Activated T-cell treated with anti-CD3 and anti-CD28 coated beads, Interleukin-2, amount 50 U/mL, for 24 hours (primary cell): ENCODE measurements around the gene SLCO6A1.

Source experiments
- DNase-seq: peaks from one replicate; pipeline ENCODE4 v3.0.0-alpha.2; 2020
- H3K27ac Mint-ChIP-seq: 2 replicates; pipeline ENCODE4 v1.8.0; 2020; ENCODE audit warnings: mild to moderate bottlenecking, mixed read lengths
- H3K27me3 Mint-ChIP-seq: 2 replicates; pipeline ENCODE4 v1.8.0; 2020; ENCODE audit warnings: mixed read lengths
- H3K36me3 Mint-ChIP-seq: 2 replicates; pipeline ENCODE4 v1.8.0; 2020; ENCODE audit warnings: low read depth, mixed read lengths
- H3K4me1 Mint-ChIP-seq: 2 replicates; pipeline ENCODE4 v1.8.0; 2020; ENCODE audit warnings: low read depth, mixed read lengths
- H3K4me3 Mint-ChIP-seq: 2 replicates; pipeline ENCODE4 v1.8.0; 2020; ENCODE audit warnings: mild to moderate bottlenecking, moderate library complexity, mixed read lengths
- H3K9me3 Mint-ChIP-seq: 2 replicates; pipeline ENCODE4 v1.8.0; 2020; ENCODE audit warnings: mixed read lengths

Gene SLCO6A1, protein sequence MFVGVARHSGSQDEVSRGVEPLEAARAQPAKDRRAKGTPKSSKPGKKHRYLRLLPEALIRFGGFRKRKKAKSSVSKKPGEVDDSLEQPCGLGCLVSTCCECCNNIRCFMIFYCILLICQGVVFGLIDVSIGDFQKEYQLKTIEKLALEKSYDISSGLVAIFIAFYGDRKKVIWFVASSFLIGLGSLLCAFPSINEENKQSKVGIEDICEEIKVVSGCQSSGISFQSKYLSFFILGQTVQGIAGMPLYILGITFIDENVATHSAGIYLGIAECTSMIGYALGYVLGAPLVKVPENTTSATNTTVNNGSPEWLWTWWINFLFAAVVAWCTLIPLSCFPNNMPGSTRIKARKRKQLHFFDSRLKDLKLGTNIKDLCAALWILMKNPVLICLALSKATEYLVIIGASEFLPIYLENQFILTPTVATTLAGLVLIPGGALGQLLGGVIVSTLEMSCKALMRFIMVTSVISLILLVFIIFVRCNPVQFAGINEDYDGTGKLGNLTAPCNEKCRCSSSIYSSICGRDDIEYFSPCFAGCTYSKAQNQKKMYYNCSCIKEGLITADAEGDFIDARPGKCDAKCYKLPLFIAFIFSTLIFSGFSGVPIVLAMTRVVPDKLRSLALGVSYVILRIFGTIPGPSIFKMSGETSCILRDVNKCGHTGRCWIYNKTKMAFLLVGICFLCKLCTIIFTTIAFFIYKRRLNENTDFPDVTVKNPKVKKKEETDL

DNA sequence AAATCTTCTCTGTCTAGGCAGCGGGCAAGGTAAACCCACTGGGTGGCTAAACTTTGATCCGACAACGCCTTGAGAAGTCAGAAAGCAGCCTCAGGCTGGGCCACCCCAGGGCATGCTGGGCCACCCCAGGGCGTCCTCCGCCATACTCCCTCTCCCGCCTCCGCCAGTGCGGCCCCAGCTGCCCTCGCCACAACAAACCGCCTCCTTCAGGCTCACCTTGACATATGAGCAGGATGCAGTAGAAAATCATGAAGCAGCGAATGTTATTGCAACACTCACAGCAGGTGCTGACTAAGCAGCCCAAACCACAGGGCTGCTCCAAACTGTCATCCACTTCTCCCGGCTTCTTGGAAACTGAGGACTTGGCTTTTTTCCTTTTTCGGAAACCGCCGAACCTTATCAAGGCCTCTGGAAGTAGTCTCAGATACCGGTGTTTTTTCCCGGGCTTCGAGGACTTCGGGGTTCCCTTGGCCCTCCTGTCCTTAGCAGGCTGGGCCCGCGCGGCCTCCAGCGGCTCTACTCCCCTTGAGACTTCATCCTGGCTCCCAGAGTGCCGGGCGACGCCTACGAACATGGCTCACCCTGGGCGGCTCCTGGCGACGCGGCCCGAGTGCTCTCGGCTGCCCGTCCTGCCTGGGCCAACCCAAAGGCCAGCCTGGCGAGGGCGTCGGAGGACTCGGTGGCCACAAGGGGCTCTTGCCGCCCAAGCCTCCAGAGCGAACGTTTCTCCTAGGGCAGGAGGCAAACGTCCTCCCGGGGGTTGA, at the start of gene SLCO6A1:
Gene SLCO6A1, minus strand, starts transcription at position 731 of the 764 bp plus-strand sequence. Its CDS starts 157 bp downstream, at position 574.
- no peak for DNase-seq

DNA sequence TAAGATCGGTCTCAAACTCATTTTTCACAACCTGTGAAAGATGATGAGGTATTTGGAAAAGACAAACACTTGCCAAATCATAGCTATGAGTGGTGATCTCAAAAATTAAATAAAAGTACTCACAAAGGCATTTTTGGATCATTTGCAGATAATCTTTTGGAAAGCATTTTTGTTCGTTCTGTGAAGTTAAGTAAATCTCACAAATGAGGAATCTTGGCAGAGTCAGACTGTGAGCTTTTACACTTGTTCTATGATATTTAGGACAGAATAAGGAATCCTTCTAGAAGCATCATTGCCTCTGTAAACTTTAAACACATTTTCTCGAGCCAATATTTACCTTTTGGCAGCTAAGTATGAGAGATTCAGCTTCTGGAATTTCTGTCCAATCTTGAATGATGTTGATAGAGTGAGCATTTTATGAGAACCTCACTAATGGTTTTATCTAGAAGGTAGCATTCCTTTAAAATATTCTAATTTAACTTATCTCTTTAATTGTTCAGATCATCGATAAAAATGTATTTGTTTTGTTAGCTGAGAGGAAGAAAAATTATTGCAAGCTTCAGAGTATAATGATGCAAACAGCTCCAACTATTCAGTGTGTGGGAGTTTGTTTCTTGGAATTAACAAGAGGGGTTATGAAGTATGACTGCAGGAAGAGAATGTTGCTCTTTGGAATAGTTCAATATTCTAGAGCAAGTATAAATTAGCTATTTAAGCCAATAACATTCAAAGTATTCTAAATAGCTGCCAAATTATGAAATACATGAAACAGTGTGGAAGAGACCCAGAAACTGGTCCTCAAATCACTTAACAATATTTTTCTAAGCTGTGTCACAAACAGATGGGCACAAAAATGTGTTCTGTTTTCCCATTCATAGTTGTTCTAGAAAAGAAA, 48.6 kb upstream of the SLCO6A1 start:
- Mint-ChIP-seq H3K9me3 (peaks cover 8% of the 10 kb centered on the region), H3K27ac (no peak overlapping the region), H3K36me3 (no peaks in the 10 kb centered on the region), H3K4me1 (no peaks in the 10 kb centered on the region), H3K27me3 (peaks cover 8% of the 10 kb centered on the region), H3K4me3 (no peak overlapping the region)
- DNase-seq = no peak

More for the DNA sequence above, at the start of gene SLCO6A1:
- Mint-ChIP-seq H3K27me3 (no peaks in the 10 kb centered on the region), H3K36me3 (no peaks in the 10 kb centered on the region), H3K9me3 (no peaks in the 10 kb centered on the region), H3K4me1 (no peaks in the 10 kb centered on the region), H3K27ac (no peak within 1 kb of the TSS), H3K4me3 (no peak within 1 kb of the TSS)

DNA sequence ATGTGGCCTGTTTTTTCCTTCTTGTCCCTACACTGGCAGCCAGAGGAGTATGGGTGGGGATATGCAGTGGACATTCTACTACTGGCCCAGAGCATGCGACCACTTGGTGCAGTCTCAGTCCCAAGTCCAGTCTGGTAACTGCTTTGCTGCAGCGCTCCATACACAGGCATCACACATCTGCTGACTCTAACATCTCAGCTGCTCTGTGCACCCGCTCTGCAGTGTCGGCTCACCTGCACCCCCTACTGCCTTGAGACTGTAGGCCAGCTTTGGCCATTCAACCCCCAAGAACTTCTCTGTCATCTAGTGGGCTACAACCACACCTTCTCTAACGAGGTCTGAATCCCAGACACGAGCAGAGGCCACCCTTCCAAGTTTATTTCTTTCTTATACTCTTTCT, 46.4 kb upstream of the SLCO6A1 start:
- no peaks in the 10 kb centered on the region for H3K36me3 Mint-ChIP-seq
- H3K9me3 Mint-ChIP-seq = peaks cover 6% of the 10 kb centered on the region
- H3K27me3 Mint-ChIP-seq = peaks cover 6% of the 10 kb centered on the region
- H3K4me3 Mint-ChIP-seq = no peak overlapping the region
- H3K4me1 Mint-ChIP-seq = no peaks in the 10 kb centered on the region
- DNase-seq = no peak
- H3K27ac Mint-ChIP-seq = no peak overlapping the region

DNA sequence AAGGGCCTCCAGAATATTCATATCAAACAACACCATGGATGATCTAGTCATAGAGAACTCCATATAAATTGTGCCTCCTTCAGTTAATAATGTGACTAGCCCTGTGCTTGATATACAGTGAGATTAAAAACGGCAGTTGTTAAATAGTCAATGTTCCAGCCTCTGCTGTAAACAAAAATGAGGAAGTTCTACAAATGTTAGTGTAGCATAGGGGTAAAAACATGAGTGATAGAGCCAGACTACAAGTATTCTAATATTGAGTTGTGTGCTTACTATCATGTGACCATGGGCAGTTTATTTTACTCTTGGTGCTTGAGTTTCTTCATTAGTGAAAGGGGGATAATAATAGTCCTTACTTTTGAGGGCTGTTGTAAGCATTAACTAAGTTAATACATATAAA, 43.3 kb upstream of the SLCO6A1 start:
- Mint-ChIP-seq H3K9me3 (no peaks in the 10 kb centered on the region), H3K4me1 (no peaks in the 10 kb centered on the region), H3K27me3 (peaks cover 13% of the 10 kb centered on the region), H3K36me3 (no peaks in the 10 kb centered on the region), H3K27ac (no peak overlapping the region), H3K4me3 (no peak overlapping the region)
- DNase-seq = no peak

DNA sequence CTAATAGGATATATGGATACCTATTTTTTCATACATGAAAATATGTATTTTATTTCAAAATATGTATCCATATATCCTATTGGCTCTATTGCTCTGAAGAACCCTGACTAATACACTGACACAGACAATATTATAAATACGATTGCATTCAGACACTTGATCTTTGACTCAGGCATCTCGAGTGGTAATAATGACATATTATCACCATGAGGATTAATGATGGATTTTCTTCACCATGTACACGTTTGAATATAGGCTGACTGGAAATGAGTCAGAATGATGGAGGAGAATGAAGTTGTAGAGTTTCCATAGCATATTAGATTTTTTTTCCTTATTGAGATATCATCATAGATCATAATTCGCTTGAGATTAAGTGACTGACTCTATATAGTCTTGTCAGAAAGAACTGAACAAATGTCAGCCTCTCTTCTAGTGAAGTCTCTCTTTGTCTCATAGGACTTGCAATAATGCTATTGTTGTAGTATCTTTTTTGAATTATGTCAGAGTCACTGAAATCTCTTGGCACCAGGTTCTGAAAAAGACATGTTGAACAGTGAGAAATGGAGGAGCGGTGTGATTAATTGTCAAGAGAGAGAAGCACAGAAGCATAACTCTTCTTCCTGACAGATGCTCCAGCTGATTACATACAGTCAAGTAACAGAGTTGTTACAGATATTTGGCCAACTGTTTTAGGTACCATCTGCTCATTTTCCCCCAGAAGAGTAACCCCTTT, 41.4 kb upstream of the SLCO6A1 start:
- Mint-ChIP-seq H3K36me3 (no peaks in the 10 kb centered on the region), H3K9me3 (no peaks in the 10 kb centered on the region), H3K27ac (no peak overlapping the region), H3K4me1 (no peaks in the 10 kb centered on the region), H3K4me3 (no peak overlapping the region), H3K27me3 (peaks cover 14% of the 10 kb centered on the region)
- no peak for DNase-seq

DNA sequence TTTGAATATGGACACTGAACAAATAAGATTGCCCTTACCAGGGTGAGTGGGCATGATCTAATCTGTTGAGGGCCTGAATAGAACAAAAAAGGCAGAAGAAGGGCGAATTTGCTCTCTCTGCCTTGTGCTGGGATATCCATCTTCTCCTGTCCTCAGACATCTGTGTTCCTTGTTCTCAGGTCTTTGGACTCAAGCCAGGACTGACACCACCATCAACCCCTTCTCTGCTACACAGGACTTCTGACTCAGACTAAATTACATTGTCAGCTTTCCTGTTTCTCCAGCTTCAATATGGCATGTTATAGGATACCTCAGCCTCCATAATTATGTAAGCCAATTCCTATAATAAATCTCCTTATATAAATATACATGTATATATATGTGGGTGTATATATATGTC, 40.8 kb upstream of the SLCO6A1 start:
- H3K9me3 Mint-ChIP-seq = no peaks in the 10 kb centered on the region
- H3K4me3 Mint-ChIP-seq = no peak overlapping the region
- H3K4me1 Mint-ChIP-seq = no peaks in the 10 kb centered on the region
- no peak for DNase-seq
- peaks cover 14% of the 10 kb centered on the region for H3K27me3 Mint-ChIP-seq
- H3K27ac Mint-ChIP-seq = no peak overlapping the region
- no peaks in the 10 kb centered on the region for H3K36me3 Mint-ChIP-seq

DNA sequence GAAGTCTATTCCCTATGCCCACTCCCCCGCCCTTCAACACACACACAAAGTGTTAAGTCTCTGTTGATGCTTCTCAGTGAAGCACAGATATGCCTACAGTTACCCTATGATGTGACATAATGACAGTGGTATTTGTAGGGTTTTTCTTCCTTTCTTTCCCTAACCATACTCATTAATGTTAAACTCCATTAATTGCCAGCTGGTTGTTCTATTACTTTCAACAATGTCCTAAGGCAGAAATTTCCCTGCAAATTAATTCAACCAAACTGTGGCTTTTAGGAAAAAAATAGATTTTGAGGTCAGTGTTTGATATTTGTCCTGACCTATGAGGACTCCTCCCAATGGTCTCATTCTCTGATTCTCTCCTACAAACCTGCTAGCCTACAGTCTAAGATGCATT, 38.2 kb upstream of the SLCO6A1 start:
- DNase-seq = no peak
- Mint-ChIP-seq H3K36me3 (no peaks in the 10 kb centered on the region), H3K4me1 (no peaks in the 10 kb centered on the region), H3K4me3 (no peak overlapping the region), H3K27ac (no peak overlapping the region), H3K27me3 (peaks cover 16% of the 10 kb centered on the region), H3K9me3 (no peaks in the 10 kb centered on the region)

DNA sequence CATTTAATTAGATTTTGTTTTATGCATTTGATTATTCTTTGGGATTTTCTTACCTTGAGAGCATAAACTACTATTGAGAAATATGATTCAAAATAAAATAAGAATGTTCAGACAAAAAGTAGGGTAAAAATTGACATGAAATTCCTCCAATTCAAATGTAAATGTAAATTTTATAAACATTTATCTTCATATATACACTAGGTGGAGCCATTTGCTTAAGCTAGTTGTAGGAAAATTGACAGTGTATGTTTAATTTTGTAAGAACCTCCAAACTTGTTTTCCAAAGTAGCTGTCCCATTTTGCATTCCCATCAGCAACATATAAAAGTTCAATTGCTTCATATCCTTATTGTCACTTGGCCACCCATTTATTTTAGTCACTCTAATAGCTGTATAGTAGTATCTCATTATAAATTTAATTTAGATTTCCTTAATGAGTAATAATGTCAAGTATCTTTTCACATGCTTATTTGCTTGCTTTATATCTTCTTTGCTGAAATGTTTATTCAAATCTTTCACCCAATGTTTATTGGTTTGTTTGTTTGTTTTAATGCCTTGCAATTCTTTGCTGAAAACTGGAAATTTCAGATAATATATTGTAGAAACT, 37.6 kb upstream of the SLCO6A1 start:
- no peaks in the 10 kb centered on the region for H3K36me3 Mint-ChIP-seq
- H3K4me3 Mint-ChIP-seq = no peak overlapping the region
- H3K4me1 Mint-ChIP-seq = no peaks in the 10 kb centered on the region
- H3K27ac Mint-ChIP-seq = no peak overlapping the region
- H3K27me3 Mint-ChIP-seq = peaks cover 16% of the 10 kb centered on the region
- no peak for DNase-seq
- H3K9me3 Mint-ChIP-seq = no peaks in the 10 kb centered on the region

DNA sequence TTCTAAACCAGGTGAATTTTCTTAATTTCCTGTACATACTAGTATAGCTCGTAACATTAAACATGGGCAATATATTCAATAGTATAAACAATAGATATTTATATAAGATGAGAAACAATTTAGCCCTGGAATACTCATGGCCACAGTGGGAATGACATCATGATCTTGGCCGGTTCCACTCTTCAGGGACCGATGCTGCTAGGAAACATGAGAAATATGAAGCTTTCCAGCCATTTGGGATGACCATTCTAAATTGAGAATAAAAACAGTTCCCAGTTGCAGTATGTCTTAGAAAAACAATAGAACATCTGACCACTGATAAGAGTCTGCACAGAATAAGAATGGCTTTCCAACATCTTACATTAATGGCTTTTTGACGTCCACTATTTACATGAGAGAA, 33.3 kb upstream of the SLCO6A1 start:
- Mint-ChIP-seq H3K27ac (no peak overlapping the region), H3K36me3 (no peaks in the 10 kb centered on the region), H3K27me3 (peaks cover 4% of the 10 kb centered on the region), H3K4me3 (no peak overlapping the region), H3K9me3 (no peaks in the 10 kb centered on the region), H3K4me1 (no peaks in the 10 kb centered on the region)
- DNase-seq = no peak

DNA sequence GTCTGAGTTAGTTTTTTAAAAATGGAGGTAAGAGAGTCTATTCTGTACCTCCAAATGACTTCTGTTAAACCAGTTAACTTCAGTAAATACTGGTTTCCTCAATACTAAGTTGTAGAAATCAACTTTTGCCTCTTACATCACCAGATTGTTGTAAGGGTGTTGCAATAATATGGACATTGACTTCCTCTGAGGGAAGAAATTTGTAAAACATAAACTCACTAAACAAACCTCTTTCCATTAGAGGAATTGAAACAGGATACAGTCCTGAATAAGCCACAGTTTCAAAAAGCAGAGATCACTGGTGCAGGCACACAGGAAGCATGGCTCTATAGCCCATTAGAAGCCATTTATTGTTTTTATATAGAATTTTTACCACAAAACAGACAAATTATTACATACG, 32.7 kb upstream of the SLCO6A1 start:
- Mint-ChIP-seq H3K4me3 (no peak overlapping the region), H3K27ac (no peak overlapping the region), H3K4me1 (no peaks in the 10 kb centered on the region), H3K36me3 (no peaks in the 10 kb centered on the region), H3K27me3 (peaks cover 2% of the 10 kb centered on the region), H3K9me3 (no peaks in the 10 kb centered on the region)
- no peak for DNase-seq

DNA sequence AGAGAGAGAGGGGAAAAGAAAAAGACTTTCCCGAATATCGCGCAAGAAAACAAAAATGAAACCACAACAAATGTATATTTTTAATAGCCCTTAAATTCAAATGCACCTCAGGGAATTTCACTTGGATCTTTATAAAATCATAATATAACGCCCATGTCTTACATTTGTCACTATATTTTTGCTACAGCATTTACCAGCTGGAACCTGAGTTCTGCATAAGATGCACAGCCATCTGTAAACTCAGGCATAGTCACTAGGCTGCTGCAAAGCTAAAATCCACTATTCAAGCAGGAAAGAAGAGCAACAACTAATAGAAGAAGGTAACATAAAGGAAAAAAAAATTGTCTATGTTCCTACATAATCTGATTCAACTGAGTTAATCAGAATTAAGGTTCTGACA, 30.6 kb upstream of the SLCO6A1 start:
- no peak overlapping the region for H3K4me3 Mint-ChIP-seq
- no peak overlapping the region for H3K27ac Mint-ChIP-seq

DNA sequence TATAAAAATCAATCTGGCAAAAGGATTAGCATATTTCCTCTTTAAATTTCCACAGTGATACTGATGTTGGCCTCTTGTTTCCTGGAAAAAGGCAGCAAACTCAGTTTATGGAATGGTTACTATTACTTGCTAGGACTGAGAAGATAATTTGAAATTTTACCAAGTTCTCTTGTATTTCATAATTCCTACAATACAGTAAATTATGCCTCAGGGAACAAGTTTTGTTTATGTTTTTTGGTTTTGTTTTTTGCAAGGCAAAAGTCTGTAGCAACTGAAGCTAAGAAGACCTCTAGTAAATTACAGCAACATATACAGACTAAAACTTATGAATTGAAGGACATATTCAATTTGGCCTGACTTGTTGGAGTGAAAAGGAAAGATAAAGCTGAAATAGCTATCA, 30.2 kb upstream of the SLCO6A1 start:
- Mint-ChIP-seq H3K27ac (no peak overlapping the region), H3K9me3 (peaks cover 5% of the 10 kb centered on the region), H3K4me1 (no peaks in the 10 kb centered on the region), H3K4me3 (no peak overlapping the region), H3K27me3 (peaks cover 2% of the 10 kb centered on the region), H3K36me3 (no peaks in the 10 kb centered on the region)
- DNase-seq = no peak

More for the DNA sequence above, 30.6 kb upstream of the SLCO6A1 start:
- Mint-ChIP-seq H3K36me3 (no peaks in the 10 kb centered on the region), H3K27me3 (peaks cover 2% of the 10 kb centered on the region), H3K9me3 (peaks cover under 1% of the 10 kb centered on the region), H3K4me1 (no peaks in the 10 kb centered on the region)
- no peak for DNase-seq

DNA sequence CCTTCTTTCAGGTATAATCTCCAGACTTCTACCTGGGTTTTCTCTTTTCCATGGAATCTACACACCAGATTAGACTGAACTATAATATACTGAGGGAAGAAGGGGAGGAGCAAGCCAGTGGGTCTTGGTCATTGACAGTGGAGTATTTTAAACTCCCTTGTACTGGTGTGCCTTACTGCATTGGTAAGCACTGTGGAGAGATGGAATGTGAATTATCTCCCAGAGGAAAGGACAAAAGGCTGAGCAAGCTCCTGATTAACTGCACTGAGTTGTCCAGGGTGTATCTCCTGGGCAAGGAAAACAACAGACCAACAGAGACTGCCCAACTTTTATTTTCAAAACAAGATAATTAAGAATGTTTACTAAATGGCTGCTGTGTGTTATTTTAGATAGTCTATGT, 29.8 kb upstream of the SLCO6A1 start:
- Mint-ChIP-seq H3K27ac (no peak overlapping the region), H3K4me1 (no peaks in the 10 kb centered on the region), H3K9me3 (peaks cover 7% of the 10 kb centered on the region), H3K27me3 (peaks cover 2% of the 10 kb centered on the region), H3K4me3 (no peak overlapping the region), H3K36me3 (no peaks in the 10 kb centered on the region)
- DNase-seq = no peak
